GM06990 (cell line): ENCODE results near the gene CARS1.
A peak's percentile ranks its signal among the peaks of the same experiment; 100 is the strongest.

Experiments
- DNase-seq: peaks from one replicate; pipeline ENCODE4 v3.0.0-alpha.2; 2011; ENCODE audit not compliant: insufficient read length; ENCODE audit errors: extremely low read depth
- H3K27me3 ChIP-seq: replicated peaks from 2 replicates; pipeline ENCODE4 v1.6.0; 2011; ENCODE audit warnings: low read length; ENCODE audit not compliant: control insufficient read depth, insufficient read depth
- H3K36me3 ChIP-seq: 2 replicates; pipeline ENCODE4 v1.5.1; 2011; ENCODE audit warnings: low read length; ENCODE audit not compliant: control insufficient read depth, insufficient read depth
- H3K4me3 ChIP-seq: replicated peaks from 2 replicates; pipeline ENCODE4 v1.5.1; 2011; ENCODE audit warnings: low read depth, mild to moderate bottlenecking, control low read depth, low read length
- TF ChIP-seq, protein P1 (sequence below): IDR thresholded peaks from 2 replicates; pipeline ENCODE4 v1.5.1; 2011; ENCODE audit warnings: low read length, control low read depth, mild to moderate bottlenecking, inconsistent platforms; ENCODE audit not compliant: insufficient read depth, poor library complexity, severe bottlenecking

Gene CARS1

DNA sequence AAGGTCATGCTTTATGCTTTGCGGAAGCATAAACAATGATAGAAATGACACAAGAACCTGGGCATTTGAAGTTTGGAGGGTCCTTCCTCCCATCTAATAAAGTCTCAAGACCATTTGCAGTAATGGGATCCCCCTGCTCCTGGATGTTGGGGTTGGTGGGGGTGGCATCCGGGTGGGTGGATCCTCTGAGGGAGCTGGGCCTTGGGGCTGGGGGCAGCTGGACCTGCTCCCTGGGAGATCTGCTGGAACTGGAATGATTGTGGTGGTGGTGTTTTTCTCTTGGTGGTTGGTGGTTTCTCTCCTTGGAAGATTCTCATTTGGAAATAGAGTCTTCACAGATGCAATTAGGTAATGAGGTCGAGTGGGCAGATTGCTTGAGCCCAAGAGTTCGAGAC is 62.9 kb downstream of the CARS1 start:
- no peak for DNase-seq
- no peaks in the 10 kb centered on the region for H3K27me3 ChIP-seq
- TF ChIP-seq, protein P1, sequence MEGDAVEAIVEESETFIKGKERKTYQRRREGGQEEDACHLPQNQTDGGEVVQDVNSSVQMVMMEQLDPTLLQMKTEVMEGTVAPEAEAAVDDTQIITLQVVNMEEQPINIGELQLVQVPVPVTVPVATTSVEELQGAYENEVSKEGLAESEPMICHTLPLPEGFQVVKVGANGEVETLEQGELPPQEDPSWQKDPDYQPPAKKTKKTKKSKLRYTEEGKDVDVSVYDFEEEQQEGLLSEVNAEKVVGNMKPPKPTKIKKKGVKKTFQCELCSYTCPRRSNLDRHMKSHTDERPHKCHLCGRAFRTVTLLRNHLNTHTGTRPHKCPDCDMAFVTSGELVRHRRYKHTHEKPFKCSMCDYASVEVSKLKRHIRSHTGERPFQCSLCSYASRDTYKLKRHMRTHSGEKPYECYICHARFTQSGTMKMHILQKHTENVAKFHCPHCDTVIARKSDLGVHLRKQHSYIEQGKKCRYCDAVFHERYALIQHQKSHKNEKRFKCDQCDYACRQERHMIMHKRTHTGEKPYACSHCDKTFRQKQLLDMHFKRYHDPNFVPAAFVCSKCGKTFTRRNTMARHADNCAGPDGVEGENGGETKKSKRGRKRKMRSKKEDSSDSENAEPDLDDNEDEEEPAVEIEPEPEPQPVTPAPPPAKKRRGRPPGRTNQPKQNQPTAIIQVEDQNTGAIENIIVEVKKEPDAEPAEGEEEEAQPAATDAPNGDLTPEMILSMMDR = no peak
- no peak overlapping the region for H3K4me3 ChIP-seq
- H3K36me3 ChIP-seq = no peaks in the 10 kb centered on the region

- no peak for DNase-seq
- H3K4me3 ChIP-seq = peak overlapping the region; percentile 93
- TF ChIP-seq, protein P1 = no peak
Measured at GRCh38 chr11:2992997-2993325, 64.3 kb downstream of the CARS1 start.

GRCh38 chr11:2992234-2992996 is 64.8 kb downstream of the CARS1 start, which contains the start of gene NAP1L4:
Gene NAP1L4, minus strand, starts transcription at chr11:2992329. Its CDS starts 13,109 bp downstream, at chr11:2979220.
- Histone ChIP-seq H3K27me3 (no peaks in the 10 kb centered on the region), H3K36me3 (no peaks in the 10 kb centered on the region), H3K4me3 (peak within 1 kb of the TSS; percentile 93)
- DNase-seq = peak; percentile 96
- TF ChIP-seq, protein P1 = no peak

More at GRCh38 chr11:2992997-2993325, 64.3 kb downstream of the CARS1 start:
- no peaks in the 10 kb centered on the region for H3K27me3 ChIP-seq
- no peaks in the 10 kb centered on the region for H3K36me3 ChIP-seq

- peak overlapping the region; percentile 93 for H3K4me3 ChIP-seq
- no peak for DNase-seq
- H3K36me3 ChIP-seq = peaks cover 3% of the 10 kb centered on the region
- H3K27me3 ChIP-seq = no peaks in the 10 kb centered on the region
- TF ChIP-seq, protein P1 = no peak
Measured at GRCh38 chr11:2991452-2992233, 65.6 kb downstream of the CARS1 start.

GRCh38 chr11:2990617-2991451 is 66.4 kb downstream of the CARS1 start:
- DNase-seq = no peak
- H3K4me3 ChIP-seq = peak overlapping the region; percentile 93
- no peaks in the 10 kb centered on the region for H3K27me3 ChIP-seq
- TF ChIP-seq, protein P1 = no peak
- H3K36me3 ChIP-seq = peaks cover 3% of the 10 kb centered on the region
